OCI-LY1 (cell line): ENCODE results near the gene ZCCHC7.

ENCODE experiments used
- EZH2 ChIP-seq: fragments of 200-600 bp; sonication (generic), shearing (Covaris generic); IDR thresholded peaks from 2 replicates; pipeline ENCODE4 v1.8.0; 2017; ENCODE audit warnings: borderline replicate concordance, mixed run types, mild to moderate bottlenecking, antibody characterized with exemption, low read length, moderate library complexity, mixed read lengths
- TF ChIP-seq, protein P1 (sequence below): fragments of 200-600 bp; sonication (generic), shearing (Covaris generic); IDR thresholded peaks from 2 replicates; pipeline ENCODE4 v1.5.1; 2017; ENCODE audit warnings: mild to moderate bottlenecking, antibody characterized with exemption, low read length, moderate library complexity, mixed read lengths

DNA sequence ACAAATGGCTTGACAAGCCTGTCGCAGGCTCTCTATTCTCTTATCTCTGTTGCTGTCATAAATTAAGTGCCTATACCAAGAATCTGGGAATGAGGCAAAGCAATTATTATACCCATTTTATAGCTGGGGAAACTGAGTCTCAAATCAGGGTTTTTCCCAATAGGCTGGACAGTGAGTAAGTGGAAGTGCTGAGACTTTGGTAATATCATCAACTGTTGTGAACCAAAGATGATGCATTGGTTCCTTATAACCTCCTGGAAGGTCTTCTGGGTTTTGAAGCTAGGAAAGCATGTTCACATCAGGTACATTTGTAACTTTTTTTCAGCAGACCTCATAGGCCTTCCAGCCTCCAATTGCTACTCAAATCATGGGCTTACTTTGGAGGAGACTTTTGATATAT is 25.6 kb upstream of the ZCCHC7 start:
- TF ChIP-seq, protein P1, sequence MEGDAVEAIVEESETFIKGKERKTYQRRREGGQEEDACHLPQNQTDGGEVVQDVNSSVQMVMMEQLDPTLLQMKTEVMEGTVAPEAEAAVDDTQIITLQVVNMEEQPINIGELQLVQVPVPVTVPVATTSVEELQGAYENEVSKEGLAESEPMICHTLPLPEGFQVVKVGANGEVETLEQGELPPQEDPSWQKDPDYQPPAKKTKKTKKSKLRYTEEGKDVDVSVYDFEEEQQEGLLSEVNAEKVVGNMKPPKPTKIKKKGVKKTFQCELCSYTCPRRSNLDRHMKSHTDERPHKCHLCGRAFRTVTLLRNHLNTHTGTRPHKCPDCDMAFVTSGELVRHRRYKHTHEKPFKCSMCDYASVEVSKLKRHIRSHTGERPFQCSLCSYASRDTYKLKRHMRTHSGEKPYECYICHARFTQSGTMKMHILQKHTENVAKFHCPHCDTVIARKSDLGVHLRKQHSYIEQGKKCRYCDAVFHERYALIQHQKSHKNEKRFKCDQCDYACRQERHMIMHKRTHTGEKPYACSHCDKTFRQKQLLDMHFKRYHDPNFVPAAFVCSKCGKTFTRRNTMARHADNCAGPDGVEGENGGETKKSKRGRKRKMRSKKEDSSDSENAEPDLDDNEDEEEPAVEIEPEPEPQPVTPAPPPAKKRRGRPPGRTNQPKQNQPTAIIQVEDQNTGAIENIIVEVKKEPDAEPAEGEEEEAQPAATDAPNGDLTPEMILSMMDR, result no peak
- no peak for TF ChIP-seq EZH2
